Ishikawa (cell line): ENCODE data around the gene ROPN1.
A peak's percentile ranks its signal among the peaks of the same experiment; 100 is the strongest.

Experiments used
- CEBPB ChIP-seq: IDR thresholded peaks from 2 replicates; pipeline ENCODE4 v1.6.1; 2012
- CREB1 ChIP-seq: IDR thresholded peaks from 2 replicates; pipeline ENCODE4 v1.6.1; 2012; ENCODE audit warnings: low read depth
- EGR1 ChIP-seq: IDR thresholded peaks from 2 replicates; pipeline ENCODE4 v1.6.1; 2012
- EP300 ChIP-seq: IDR thresholded peaks from 2 replicates; pipeline ENCODE4 v1.6.1; 2012; ENCODE audit warnings: borderline replicate concordance
- FOXM1 ChIP-seq: IDR thresholded peaks from 2 replicates; pipeline ENCODE4 v1.6.1; 2012; ENCODE audit warnings: low read depth, borderline replicate concordance
- NFIC ChIP-seq: IDR thresholded peaks from 2 replicates; pipeline ENCODE4 v1.6.1; 2012
- RAD21 ChIP-seq: IDR thresholded peaks from 2 replicates; pipeline ENCODE4 v1.6.1; 2012; ENCODE audit warnings: low read depth
- TAF1 ChIP-seq: IDR thresholded peaks from 2 replicates; pipeline ENCODE4 v1.6.1; 2012; ENCODE audit warnings: low read depth, mild to moderate bottlenecking
- TCF12 ChIP-seq: IDR thresholded peaks from 2 replicates; pipeline ENCODE4 v1.6.1; 2012; ENCODE audit warnings: low read depth
- TEAD4 ChIP-seq: IDR thresholded peaks from 2 replicates; pipeline ENCODE4 v1.6.1; 2012
- YY1 ChIP-seq: IDR thresholded peaks from 2 replicates; pipeline ENCODE4 v1.6.1; 2012; ENCODE audit warnings: low read depth
- ZBTB7A ChIP-seq: IDR thresholded peaks from 2 replicates; pipeline ENCODE4 v1.6.1; 2012; ENCODE audit warnings: low read depth
- TF ChIP-seq, protein P1 (sequence below): IDR thresholded peaks from 2 replicates; pipeline ENCODE4 v1.6.1; 2012
- TF ChIP-seq, protein P2 (sequence below): IDR thresholded peaks from 2 replicates; pipeline ENCODE4 v1.6.1; 2012
- TF ChIP-seq, protein P3 (sequence below): IDR thresholded peaks from 2 replicates; pipeline ENCODE4 v1.6.1; 2012; ENCODE audit warnings: low read depth, mild to moderate bottlenecking

The ROPN1 gene

DNA sequence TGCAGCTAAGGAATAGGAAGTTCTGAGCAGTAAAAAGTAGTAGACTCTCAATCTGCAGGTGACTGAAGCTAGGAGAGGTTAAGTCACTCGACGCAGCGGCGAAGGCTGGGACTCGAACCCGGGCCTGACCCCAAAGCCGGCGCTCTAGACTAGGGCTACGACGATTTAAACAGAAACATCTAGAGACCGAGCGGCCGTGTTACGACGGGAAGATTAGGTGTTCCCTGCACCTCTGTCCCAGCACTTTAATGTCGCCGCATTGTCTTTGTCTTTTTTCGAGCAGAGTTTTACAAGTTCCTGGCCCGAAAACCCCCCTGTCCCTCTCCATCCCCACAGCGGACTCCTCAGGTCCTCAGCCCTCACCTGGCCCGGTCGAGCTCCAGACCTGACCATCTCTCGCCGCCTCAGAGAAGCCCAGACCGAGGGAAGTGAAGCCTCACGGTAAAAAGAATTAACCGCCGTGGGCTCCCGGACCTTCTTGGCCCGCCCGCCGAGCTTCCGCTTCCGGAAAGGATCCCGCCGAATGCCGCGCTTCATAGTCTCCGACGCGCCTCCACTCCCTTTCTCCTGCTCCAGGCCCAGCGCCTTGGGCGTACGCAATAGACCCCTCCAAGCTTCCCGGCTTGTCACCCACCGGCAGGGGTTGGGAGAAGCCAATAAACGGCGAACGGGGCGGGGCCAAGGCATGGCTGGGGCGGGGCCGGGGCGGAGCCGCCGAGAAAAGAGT, 31.0 kb downstream of the ROPN1 start, which contains the start of gene CCDC14:
Gene CCDC14 (minus strand): TSS at position 449 of the 727 bp plus-strand sequence. CDS start 56 bp downstream, at position 393.
- TF ChIP-seq YY1 (no peak), NFIC (no peak), FOXM1 (0 out of 2 replicates have a peak, but pooled peaks have one; percentile 28), CREB1 (no peak), RAD21 (no peak), CEBPB (no peak), TAF1 (peak; percentile 83), EP300 (no peak), EGR1 (no peak), TCF12 (no peak), ZBTB7A (peak; percentile 73; the same call in 1 of the 2 replicates), TEAD4 (no peak)
- TF ChIP-seq, protein P1, sequence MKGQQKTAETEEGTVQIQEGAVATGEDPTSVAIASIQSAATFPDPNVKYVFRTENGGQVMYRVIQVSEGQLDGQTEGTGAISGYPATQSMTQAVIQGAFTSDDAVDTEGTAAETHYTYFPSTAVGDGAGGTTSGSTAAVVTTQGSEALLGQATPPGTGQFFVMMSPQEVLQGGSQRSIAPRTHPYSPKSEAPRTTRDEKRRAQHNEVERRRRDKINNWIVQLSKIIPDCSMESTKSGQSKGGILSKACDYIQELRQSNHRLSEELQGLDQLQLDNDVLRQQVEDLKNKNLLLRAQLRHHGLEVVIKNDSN, result no peak
- TF ChIP-seq, protein P2, sequence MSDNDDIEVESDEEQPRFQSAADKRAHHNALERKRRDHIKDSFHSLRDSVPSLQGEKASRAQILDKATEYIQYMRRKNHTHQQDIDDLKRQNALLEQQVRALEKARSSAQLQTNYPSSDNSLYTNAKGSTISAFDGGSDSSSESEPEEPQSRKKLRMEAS, result peak; percentile 80
- TF ChIP-seq, protein P3, sequence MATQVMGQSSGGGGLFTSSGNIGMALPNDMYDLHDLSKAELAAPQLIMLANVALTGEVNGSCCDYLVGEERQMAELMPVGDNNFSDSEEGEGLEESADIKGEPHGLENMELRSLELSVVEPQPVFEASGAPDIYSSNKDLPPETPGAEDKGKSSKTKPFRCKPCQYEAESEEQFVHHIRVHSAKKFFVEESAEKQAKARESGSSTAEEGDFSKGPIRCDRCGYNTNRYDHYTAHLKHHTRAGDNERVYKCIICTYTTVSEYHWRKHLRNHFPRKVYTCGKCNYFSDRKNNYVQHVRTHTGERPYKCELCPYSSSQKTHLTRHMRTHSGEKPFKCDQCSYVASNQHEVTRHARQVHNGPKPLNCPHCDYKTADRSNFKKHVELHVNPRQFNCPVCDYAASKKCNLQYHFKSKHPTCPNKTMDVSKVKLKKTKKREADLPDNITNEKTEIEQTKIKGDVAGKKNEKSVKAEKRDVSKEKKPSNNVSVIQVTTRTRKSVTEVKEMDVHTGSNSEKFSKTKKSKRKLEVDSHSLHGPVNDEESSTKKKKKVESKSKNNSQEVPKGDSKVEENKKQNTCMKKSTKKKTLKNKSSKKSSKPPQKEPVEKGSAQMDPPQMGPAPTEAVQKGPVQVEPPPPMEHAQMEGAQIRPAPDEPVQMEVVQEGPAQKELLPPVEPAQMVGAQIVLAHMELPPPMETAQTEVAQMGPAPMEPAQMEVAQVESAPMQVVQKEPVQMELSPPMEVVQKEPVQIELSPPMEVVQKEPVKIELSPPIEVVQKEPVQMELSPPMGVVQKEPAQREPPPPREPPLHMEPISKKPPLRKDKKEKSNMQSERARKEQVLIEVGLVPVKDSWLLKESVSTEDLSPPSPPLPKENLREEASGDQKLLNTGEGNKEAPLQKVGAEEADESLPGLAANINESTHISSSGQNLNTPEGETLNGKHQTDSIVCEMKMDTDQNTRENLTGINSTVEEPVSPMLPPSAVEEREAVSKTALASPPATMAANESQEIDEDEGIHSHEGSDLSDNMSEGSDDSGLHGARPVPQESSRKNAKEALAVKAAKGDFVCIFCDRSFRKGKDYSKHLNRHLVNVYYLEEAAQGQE, result no peak

DNA sequence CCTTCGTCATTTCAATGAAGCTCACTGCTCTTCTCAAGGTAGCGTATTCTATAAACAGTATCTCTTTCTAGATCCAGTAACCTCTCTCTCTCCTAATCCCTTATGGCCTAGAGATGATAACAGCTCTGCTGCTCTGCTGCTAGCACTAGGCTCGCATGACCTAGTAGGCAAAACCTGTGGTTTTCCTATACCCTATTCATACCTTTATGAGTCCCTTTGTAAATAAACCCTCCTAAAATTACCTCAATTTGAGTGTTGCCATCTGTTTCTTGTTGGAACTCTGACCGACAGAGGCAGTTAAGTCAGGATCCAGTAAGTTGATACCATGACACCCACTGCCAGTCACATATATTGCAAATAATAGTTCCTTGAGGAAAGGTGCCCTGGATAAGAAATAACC, 38.2 kb downstream of the ROPN1 start:
- no peak for TF ChIP-seq YY1
- TF ChIP-seq RAD21, result no peak
- no peak for TF ChIP-seq ZBTB7A
- TF ChIP-seq, protein P2, result no peak
- no peak for TF ChIP-seq NFIC
- TF ChIP-seq, protein P3, result no peak
- TF ChIP-seq CEBPB, result no peak
- no peak for TF ChIP-seq CREB1
- no peak for TF ChIP-seq EGR1
- TF ChIP-seq EP300, result no peak

DNA sequence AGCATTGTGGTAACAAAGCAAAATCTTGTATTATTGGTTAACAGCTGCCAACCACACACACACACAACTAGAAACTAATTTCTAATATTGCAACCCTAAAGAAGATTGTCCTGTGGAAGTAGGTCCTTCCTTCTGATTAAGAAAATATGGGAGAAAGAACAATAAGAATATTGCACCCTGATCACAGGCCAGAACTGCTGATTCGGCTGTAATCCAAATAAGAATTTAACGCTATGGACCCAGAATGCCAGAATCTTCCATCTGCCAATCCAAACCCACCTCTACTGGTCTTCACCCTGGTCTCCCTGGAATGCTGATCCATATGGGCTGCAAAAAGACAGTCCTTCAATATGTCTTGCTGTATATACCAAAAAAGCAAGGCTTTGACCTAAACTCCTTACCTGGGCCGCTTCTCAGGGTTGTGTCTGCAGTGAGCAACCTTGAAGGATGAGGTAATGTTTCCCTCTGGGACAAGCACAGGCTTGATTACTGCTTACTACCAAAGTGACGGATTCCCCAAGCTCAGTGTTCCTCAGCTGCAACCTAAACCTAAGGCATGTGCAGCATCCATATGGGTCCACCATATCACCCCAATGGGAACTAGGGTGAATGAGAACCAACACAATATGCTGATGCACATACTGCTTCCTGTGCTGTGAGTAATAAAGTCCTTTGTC, 38.9 kb downstream of the ROPN1 start:
- TF ChIP-seq TEAD4 (no peak), YY1 (no peak), EP300 (no peak), TAF1 (no peak), ZBTB7A (no peak), CREB1 (no peak)
- TF ChIP-seq, protein P3, result no peak
- TF ChIP-seq, protein P1, result no peak
- TF ChIP-seq, protein P2, result no peak
